HepG2 (cell line): ENCODE results near the gene HSPB6. TPM values are rescaled to one million over a fixed set of nuclear protein-coding genes. Genes with fewer than 3 reads are reported as not detected.

Source experiments
- ARNT2 ChIP-seq: sonication (generic); formaldehyde crosslinking; IDR thresholded peaks from 2 replicates; pipeline ENCODE4 v1.8.0; 2022; ENCODE audit warnings: mild to moderate bottlenecking, low read depth, missing genetic modification reagents, moderate library complexity
- EHMT2 ChIP-seq: fragments of 200-600 bp; sonication (generic); IDR thresholded peaks from 2 replicates; pipeline ENCODE4 v1.7.0; 2017; ENCODE audit warnings: antibody characterized with exemption, low read depth, low read length, borderline replicate concordance
- FOXA1 ChIP-seq, 2 experiments: fragments of 450-650 bp in 1 of 2; sonication (generic) in 1 of 2; formaldehyde crosslinking in 1 of 2; IDR thresholded peaks; 2 replicates each; pipeline versions ENCODE4 v1.4.0 to v1.6.1; 2016 to 2020; ENCODE audit warnings: missing genetic modification reagents in 1 of 2
- FOXK1 ChIP-seq: sonication (generic); formaldehyde crosslinking; IDR thresholded peaks from 2 replicates; pipeline ENCODE4 v1.4.0; 2020; ENCODE audit warnings: low read depth, missing genetic modification reagents, borderline replicate concordance
- HNF4G ChIP-seq, 2 experiments: sonication (generic) in 1 of 2; formaldehyde crosslinking in 1 of 2; IDR thresholded peaks; 2 replicates each; pipeline versions ENCODE4 v1.4.0 to v1.6.1; 2011 to 2020; ENCODE audit warnings: borderline replicate concordance in 2 of 2, low read depth in 2 of 2, mild to moderate bottlenecking in 2 of 2, low read length in 1 of 2, missing genetic modification reagents in 1 of 2, moderate library complexity in 1 of 2
- HOXA3 ChIP-seq: sonication (generic); formaldehyde crosslinking; IDR thresholded peaks from 2 replicates; pipeline ENCODE4 v1.5.0; 2020; ENCODE audit warnings: missing genetic modification reagents
- HOXA7 ChIP-seq: sonication (generic); formaldehyde crosslinking; IDR thresholded peaks from 2 replicates; pipeline ENCODE4 v1.8.1; 2022; ENCODE audit warnings: mild to moderate bottlenecking, missing genetic modification reagents, moderate library complexity
- HOXD1 ChIP-seq: sonication (generic); formaldehyde crosslinking; IDR thresholded peaks from 2 replicates; pipeline ENCODE4 v1.5.0; 2020; ENCODE audit warnings: missing genetic modification reagents
- IKZF1 ChIP-seq: fragments of 450-650 bp; IDR thresholded peaks from 2 replicates; pipeline ENCODE4 v1.7.1; 2016
- IRF2 ChIP-seq: IDR thresholded peaks from 2 replicates; pipeline ENCODE4 v1.6.1; 2018; ENCODE audit warnings: missing genetic modification reagents, missing compliant biosample characterization
- KDM5B ChIP-seq: sonication (generic); formaldehyde crosslinking; IDR thresholded peaks from 2 replicates; pipeline ENCODE4 v1.4.0; 2020; ENCODE audit warnings: missing genetic modification reagents, mild to moderate bottlenecking, borderline replicate concordance
- KLF6 ChIP-seq: IDR thresholded peaks from 2 replicates; pipeline ENCODE4 v1.8.0; 2016; ENCODE audit warnings: missing biosample characterization, missing genetic modification reagents
- MTF2 ChIP-seq: sonication (generic); formaldehyde crosslinking; IDR thresholded peaks from 2 replicates; pipeline ENCODE4 v1.5.0; 2020; ENCODE audit warnings: missing genetic modification reagents, borderline replicate concordance
- NFIB ChIP-seq: sonication (generic); formaldehyde crosslinking; IDR thresholded peaks from 2 replicates; pipeline ENCODE4 v1.9.0; 2021; ENCODE audit warnings: missing genetic modification reagents, mild to moderate bottlenecking, borderline replicate concordance
- POGK ChIP-seq: sonication (generic); formaldehyde crosslinking; conservative IDR thresholded peaks from 2 replicates; pipeline ENCODE4 v1.8.0; 2022; ENCODE audit warnings: mild to moderate bottlenecking, moderate library complexity, missing genetic modification reagents
- RXRB ChIP-seq: IDR thresholded peaks from 2 replicates; pipeline ENCODE4 v1.6.1; 2016; ENCODE audit warnings: borderline replicate concordance, missing genetic modification reagents, missing compliant biosample characterization
- SMARCE1 ChIP-seq: fragments of 450-650 bp; IDR thresholded peaks from 2 replicates; pipeline ENCODE4 v1.6.1; 2017; ENCODE audit warnings: borderline replicate concordance
- TRIM24 ChIP-seq: sonication (generic); formaldehyde crosslinking; IDR thresholded peaks from 2 replicates; pipeline ENCODE4 v1.8.0; 2022; ENCODE audit warnings: mild to moderate bottlenecking, missing genetic modification reagents
- U2AF2 ChIP-seq: fragments of 200-400 bp; formaldehyde crosslinking; IDR thresholded peaks from 2 replicates; pipeline ENCODE4 v1.6.1; 2017; ENCODE audit warnings: low read depth, mild to moderate bottlenecking, low read length
- ZBTB38 ChIP-seq: sonication (generic); formaldehyde crosslinking; IDR thresholded peaks from 2 replicates; pipeline ENCODE4 v1.5.1; 2020; ENCODE audit warnings: mild to moderate bottlenecking, missing genetic modification reagents
- ZNF138 ChIP-seq: sonication (generic); formaldehyde crosslinking; IDR thresholded peaks from 2 replicates; pipeline ENCODE4 v1.5.0; 2020; ENCODE audit warnings: mild to moderate bottlenecking, low read depth, missing genetic modification reagents
- ZNF143 ChIP-seq: sonication (generic); formaldehyde crosslinking; IDR thresholded peaks from 2 replicates; pipeline ENCODE4 v1.4.0; 2020; ENCODE audit warnings: missing genetic modification reagents
- ZNF282 ChIP-seq: fragments of 450-650 bp; IDR thresholded peaks from 2 replicates; pipeline ENCODE4 v1.6.1; 2018; ENCODE audit not compliant: partially characterized antibody
- ZNF543 ChIP-seq: sonication (generic); formaldehyde crosslinking; IDR thresholded peaks from 2 replicates; pipeline ENCODE4 v1.4.0; 2020; ENCODE audit warnings: mild to moderate bottlenecking, missing genetic modification reagents
- ZNF703 ChIP-seq: sonication (generic); formaldehyde crosslinking; IDR thresholded peaks from 2 replicates; pipeline ENCODE4 v1.5.1; 2020; ENCODE audit warnings: missing genetic modification reagents, mild to moderate bottlenecking, moderate library complexity, borderline replicate concordance
- ZNF749 ChIP-seq: sonication (generic); formaldehyde crosslinking; IDR thresholded peaks from 2 replicates; pipeline ENCODE4 v1.8.0; 2022; ENCODE audit warnings: mild to moderate bottlenecking, missing genetic modification reagents, moderate library complexity, borderline replicate concordance
- ZNF879 ChIP-seq: sonication (generic); formaldehyde crosslinking; IDR thresholded peaks from 2 replicates; pipeline ENCODE4 v1.8.1; 2023; ENCODE audit warnings: missing genetic modification reagents
- polyA plus RNA-seq, 8 experiments: library from polyadenylated mRNA; depleted of rRNA in 3 of 8; stranded (reverse) in 7 of 8; unstranded in 1 of 8; fragments of >200 nt; fragmentation: Illumina TruSeq in 4 of 8; extraction: Trizol in 4 of 8; gene quantifications; 2 replicates each; pipeline versions ENCODE4 v1.2.1 to v1.2.3, GENCODE V29; 2011 to 2016; ENCODE audit warnings: low read depth in 4 of 8, missing spikeins in 1 of 8, mixed read lengths in 1 of 8; ENCODE audit not compliant: insufficient read depth in 1 of 8
- total RNA-seq, 5 experiments: library from RNA; depleted of rRNA; stranded (reverse); fragments of >200 nt; fragmentation: Illumina TruSeq; extraction: Trizol; gene quantifications; 2 replicates each; pipeline ENCODE4 v1.2.3, GENCODE V29; 2016; ENCODE audit warnings: low read depth in 1 of 5
- TF ChIP-seq, protein P1 (sequence below): sonication (generic); formaldehyde crosslinking; IDR thresholded peaks from 2 replicates; pipeline ENCODE4 v1.4.0; 2020; ENCODE audit warnings: mild to moderate bottlenecking, missing genetic modification reagents
- TF ChIP-seq, protein P2 (sequence below): fragments of 450-650 bp; IDR thresholded peaks from 2 replicates; pipeline ENCODE4 v1.6.1; 2017

Gene HSPB6
- total and polyA plus RNA-seq, 2 of the 13 experiments (the other 11 are each of a cell fraction or from before 2014, with no cell fraction given): 0.18 TPM; not detected in 1

GRCh38 chr19:35715981-35716800, 40.6 kb downstream of the HSPB6 start (continued):
- peak; percentile 48; the same call in 1 of the 2 replicates for TF ChIP-seq ZNF138 (CRISPR knock-in tag)
- TF ChIP-seq FOXK1: no peak
- no peak for TF ChIP-seq ZBTB38 (CRISPR knock-in tag)
- no peak for TF ChIP-seq IKZF1
- no peak for TF ChIP-seq EHMT2
- TF ChIP-seq, protein P1, sequence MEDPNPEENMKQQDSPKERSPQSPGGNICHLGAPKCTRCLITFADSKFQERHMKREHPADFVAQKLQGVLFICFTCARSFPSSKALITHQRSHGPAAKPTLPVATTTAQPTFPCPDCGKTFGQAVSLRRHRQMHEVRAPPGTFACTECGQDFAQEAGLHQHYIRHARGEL (CRISPR knock-in tag): no peak
- no peak for TF ChIP-seq TRIM24 (CRISPR knock-in tag)
- TF ChIP-seq ZNF282: no peak
- TF ChIP-seq FOXA1 (IDR thresholded peaks at IDR 0.05): no peak
- TF ChIP-seq FOXA1 (CRISPR knock-in tag; IDR thresholded peaks at IDR 0.05): no peak
- TF ChIP-seq HOXA7: no peak
- TF ChIP-seq HNF4G (IDR thresholded peaks at IDR 0.05; ENCODE audit: borderline replicate concordance, low read depth, low read length): no peak
- TF ChIP-seq HNF4G (CRISPR knock-in tag; IDR thresholded peaks at IDR 0.05; ENCODE audit: borderline replicate concordance, low read depth): 0 out of 2 replicates have a peak, but pooled peaks have one; percentile 54
- peak; percentile 80; the same call in 1 of the 2 replicates for TF ChIP-seq ZNF543 (CRISPR knock-in tag)
- no peak for TF ChIP-seq HOXD1 (CRISPR knock-in tag)
- no peak for TF ChIP-seq SMARCE1
- no peak for TF ChIP-seq KLF6
- TF ChIP-seq RXRB (CRISPR knock-in tag): no peak
- no peak for TF ChIP-seq MTF2 (CRISPR knock-in tag)
- no peak for TF ChIP-seq IRF2
- TF ChIP-seq ZNF749 (CRISPR knock-in tag): peak; percentile 48
- TF ChIP-seq HOXA3 (CRISPR knock-in tag): no peak
- no peak for TF ChIP-seq ZNF879 (CRISPR knock-in tag)
- no peak for TF ChIP-seq ARNT2 (CRISPR knock-in tag)
- TF ChIP-seq, protein P2, sequence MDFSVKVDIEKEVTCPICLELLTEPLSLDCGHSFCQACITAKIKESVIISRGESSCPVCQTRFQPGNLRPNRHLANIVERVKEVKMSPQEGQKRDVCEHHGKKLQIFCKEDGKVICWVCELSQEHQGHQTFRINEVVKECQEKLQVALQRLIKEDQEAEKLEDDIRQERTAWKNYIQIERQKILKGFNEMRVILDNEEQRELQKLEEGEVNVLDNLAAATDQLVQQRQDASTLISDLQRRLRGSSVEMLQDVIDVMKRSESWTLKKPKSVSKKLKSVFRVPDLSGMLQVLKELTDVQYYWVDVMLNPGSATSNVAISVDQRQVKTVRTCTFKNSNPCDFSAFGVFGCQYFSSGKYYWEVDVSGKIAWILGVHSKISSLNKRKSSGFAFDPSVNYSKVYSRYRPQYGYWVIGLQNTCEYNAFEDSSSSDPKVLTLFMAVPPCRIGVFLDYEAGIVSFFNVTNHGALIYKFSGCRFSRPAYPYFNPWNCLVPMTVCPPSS: no peak
- no peak for TF ChIP-seq ZNF143 (CRISPR knock-in tag)
- peak; percentile 66; the same call in 1 of the 2 replicates for TF ChIP-seq KDM5B (CRISPR knock-in tag)
- no peak for TF ChIP-seq ZNF703 (CRISPR knock-in tag)
- no peak for TF ChIP-seq NFIB (CRISPR knock-in tag)
- TF ChIP-seq POGK (CRISPR knock-in tag): 0 out of 2 replicates have a peak, but pooled peaks have one; percentile 2
- no peak for TF ChIP-seq U2AF2
